NB4 (cell line): ENCODE results near the gene OR10G3.

Experiments used
- DNase-seq: peaks from one replicate; pipeline ENCODE4 v3.0.0; 2010; ENCODE audit warnings: low read depth
- H3K4me3 ChIP-seq: one replicate; pipeline ENCODE4 v1.5.1; 2011; ENCODE audit warnings: mild to moderate bottlenecking, low read depth, low read length, moderate library complexity
- CTCF ChIP-seq: IDR thresholded peaks from one replicate; pipeline ENCODE4 v1.5.1; 2012; ENCODE audit warnings: low read depth, low read length
- MAX ChIP-seq: IDR thresholded peaks from 2 replicates; pipeline ENCODE4 v1.6.1; 2011; ENCODE audit warnings: low read depth, low read length
- MYC ChIP-seq: IDR thresholded peaks from 2 replicates; pipeline ENCODE4 v1.6.1; 2011; ENCODE audit warnings: low read depth, low read length
- POLR2A ChIP-seq: IDR thresholded peaks from 2 replicates; pipeline ENCODE4 v1.6.1; 2011; ENCODE audit warnings: mild to moderate bottlenecking; ENCODE audit not compliant: insufficient read length; ENCODE audit errors: extremely low read depth

Gene OR10G3

DNA sequence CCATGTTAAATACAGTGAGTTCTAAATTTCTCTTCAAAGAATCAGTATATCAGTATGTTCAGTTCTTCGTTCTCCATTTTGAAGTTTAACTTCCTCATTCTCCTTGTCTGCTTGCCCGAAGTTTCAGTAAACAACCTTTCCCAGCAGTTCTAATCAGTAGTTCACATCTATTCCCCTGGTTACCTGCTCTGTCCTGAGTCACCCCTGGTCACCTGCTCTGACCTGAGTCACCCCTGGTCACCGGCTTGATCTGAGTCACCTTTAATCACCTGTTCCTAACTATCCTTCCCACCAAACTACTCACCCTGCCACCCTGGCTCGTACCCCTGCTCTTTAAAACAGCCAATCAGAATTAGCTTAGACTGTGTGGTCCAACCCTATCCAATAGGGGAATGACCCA lies 9.4 kb upstream of the OR10G3 start:
- no peak overlapping the region for H3K4me3 ChIP-seq
- no peak for DNase-seq
- TF ChIP-seq MYC (no peak), MAX (no peak), CTCF (no peak)

DNA sequence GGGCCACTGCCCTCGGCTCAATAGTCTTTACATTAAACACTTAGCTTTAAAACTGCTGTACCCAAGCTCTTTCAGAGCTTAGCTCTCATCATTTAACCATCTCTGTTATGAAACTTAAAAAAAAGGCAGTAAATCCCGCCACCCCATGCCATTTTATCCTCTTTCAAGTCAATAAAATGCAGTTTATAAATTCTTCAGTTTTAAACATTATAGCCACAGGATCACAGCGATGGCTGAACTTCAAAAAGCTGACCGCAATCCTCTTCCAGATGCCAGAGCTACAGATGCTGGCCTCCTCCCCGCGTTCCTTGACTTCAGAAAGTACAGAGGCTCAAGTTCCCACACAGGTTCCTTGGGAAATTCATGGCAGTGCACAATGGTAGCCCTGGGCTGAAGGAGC lies 4.2 kb downstream of the OR10G3 start:
- H3K4me3 ChIP-seq = no peak overlapping the region
- no peak for DNase-seq
- TF ChIP-seq MAX = no peak
- no peak for TF ChIP-seq CTCF
- no peak for TF ChIP-seq MYC
- no peak for TF ChIP-seq POLR2A

DNA sequence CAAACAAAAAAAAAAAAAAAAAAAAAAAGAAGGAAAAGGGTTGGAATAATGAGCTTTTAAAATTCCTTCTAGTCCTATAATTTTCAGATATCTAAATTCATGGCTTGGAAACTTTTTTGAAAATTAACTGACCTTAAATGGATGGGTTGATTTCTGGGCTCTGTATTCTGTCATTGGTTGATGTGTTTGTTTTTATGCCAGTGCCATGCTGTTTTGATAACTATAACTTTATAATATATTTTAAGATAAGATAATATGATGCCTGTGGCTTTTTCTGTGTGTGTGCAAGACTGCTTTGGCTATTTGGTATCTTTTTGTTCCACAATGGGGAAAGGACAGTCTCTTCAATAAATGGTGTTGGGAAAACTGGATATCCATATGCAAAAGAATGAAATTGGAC lies 7.3 kb downstream of the OR10G3 start:
- DNase-seq = no peak
- no peak overlapping the region for H3K4me3 ChIP-seq
- no peak for TF ChIP-seq MAX
- no peak for TF ChIP-seq MYC
- no peak for TF ChIP-seq POLR2A

DNA sequence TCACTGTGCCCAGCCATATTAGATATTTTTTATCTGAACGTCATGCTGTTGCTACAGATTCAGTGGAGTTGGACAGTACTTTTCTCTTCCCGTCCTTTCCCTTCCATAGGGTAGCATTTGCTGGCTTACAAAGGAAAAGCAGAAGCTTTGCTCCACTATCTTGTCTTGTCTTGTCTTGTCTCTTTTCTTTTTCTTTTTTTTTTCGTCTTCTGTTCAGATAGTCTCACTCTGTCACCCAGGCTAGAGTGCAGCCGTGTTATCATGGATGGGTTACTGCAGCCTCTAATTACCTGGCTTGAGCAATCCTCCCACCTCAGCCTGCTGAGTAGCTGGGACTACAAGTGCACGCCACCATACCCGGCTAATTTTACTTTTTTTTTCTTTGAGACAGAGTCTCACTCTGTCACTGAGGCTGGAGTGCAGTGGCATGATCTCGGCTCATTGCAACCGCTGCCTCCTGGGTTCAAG lies 21.1 kb downstream of the OR10G3 start:
- TF ChIP-seq MYC = no peak
- no peak for TF ChIP-seq CTCF
- no peak for TF ChIP-seq MAX
- TF ChIP-seq POLR2A = no peak
- no peak for DNase-seq
- no peak overlapping the region for H3K4me3 ChIP-seq

GRCh38 chr14:21557084-21557901 lies 22.6 kb downstream of the OR10G3 start:
- TF ChIP-seq POLR2A = no peak
- TF ChIP-seq CTCF = peak; percentile 47
- peak; percentile 90 for DNase-seq
- no peak overlapping the region for H3K4me3 ChIP-seq

- no peak overlapping the region for H3K4me3 ChIP-seq
- TF ChIP-seq MYC (no peak), POLR2A (no peak), CTCF (no peak), MAX (no peak)
- no peak for DNase-seq
These were observed 23.3 kb downstream of the OR10G3 start for GRCh38 chr14:21556378-21557083.
